HG03571 (cell line): ENCODE measurements around the gene SLC6A16.
"Not testable (repeated sequence)": the region's sequence is repeated elsewhere in the genome, so short reads cannot be mapped to it uniquely, and the experiment has no call there.

Source experiments
- ATAC-seq: cut with Tn5 transposase; IDR thresholded peaks from one replicate; pipeline ENCODE4 v1.9.1; 2021; ENCODE audit not compliant: unreplicated experiment

Gene SLC6A16

GRCh38 chr19:49347191-49347590 lies 22.2 kb upstream of the SLC6A16 start:
- no peak for ATAC-seq

DNA sequence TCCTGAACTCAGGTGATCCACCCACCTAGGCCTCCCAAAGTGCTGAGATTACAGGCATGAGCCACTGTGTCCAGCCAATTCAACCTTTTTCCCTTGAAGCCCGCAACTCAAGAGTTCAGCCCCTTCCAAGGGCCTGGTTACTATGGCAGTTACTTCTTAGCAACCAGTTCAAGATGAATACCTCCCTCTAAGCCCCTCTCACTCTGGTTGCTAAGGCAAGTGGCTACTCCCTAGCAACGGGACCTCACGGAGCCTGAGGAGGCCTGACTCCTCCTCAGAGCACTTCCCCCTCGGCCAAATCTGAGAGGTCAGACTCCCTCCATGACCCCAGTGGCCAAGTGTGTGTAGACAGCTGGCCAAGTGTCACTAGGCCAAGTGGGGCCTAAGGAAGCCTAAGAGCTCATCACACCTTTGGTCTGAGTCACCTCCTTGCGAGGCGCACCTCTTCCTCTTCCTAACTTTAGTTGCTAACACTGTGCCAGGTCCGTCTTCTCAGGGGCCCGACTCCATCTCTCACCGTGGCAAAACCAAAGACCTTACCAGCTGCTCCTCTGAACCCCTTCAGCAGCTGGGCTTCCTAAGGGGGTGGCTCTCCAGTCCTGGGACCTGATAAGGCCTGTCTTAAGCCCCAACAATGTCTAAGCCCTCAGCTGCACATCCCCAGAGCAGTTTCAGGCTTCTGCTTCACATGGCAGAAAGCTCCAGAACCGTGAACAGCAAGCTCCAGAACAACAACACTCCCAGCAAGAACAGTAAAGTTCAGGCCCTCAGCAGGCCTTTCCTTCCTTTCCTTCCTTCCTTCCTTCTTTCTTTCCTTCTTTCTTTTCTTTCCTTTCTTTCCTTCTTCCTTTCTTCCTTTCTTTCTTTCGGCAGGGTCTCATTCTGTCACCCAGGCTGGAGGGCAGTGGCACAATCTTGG lies 19.8 kb upstream of the SLC6A16 start:
- ATAC-seq, result no peak

- no peak for ATAC-seq
These were observed 18.1 kb upstream of the SLC6A16 start for GRCh38 chr19:49343123-49343522.

- ATAC-seq, result no peak
These were observed 17.3 kb upstream of the SLC6A16 start for GRCh38 chr19:49342291-49342721.

- no peak for ATAC-seq
These were observed 16.1 kb upstream of the SLC6A16 start for GRCh38 chr19:49340865-49341718.

DNA sequence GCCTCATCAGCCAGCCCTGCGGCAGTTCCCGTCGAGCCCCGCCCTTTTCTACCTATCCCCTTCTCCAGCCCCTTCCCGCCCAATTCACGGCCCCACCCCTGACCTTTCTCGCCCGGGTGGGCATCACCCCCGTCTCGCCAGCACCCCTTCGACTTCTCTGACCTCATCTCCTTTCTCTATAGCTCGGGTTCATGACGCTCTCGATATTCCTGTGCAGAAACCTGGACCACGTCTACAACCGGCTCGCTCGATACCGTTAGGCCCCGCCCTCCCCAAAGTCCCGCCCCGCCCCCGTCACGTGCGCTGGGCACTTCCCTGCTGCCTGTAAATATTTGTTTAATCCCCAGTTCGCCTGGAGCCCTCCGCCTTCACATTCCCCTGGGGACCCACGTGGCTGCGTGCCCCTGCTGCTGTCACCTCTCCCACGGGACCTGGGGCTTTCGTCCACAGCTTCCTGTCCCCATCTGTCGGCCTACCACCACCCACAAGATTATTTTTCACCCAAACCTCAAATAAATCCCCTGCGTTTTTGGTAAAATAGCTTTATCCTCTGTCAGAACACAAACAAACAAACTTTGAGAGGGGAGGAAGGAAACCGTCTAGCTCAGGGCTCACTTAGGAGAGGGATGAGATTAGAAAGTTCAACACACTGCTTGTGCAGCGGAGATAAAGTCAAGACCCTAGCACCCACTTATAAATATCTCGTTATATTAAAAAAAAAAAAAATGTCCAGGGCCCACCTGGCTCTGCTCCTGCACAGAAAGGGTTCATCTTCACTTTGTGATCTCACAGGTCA lies 15.3 kb upstream of the SLC6A16 start:
- peak; percentile 55 for ATAC-seq

DNA sequence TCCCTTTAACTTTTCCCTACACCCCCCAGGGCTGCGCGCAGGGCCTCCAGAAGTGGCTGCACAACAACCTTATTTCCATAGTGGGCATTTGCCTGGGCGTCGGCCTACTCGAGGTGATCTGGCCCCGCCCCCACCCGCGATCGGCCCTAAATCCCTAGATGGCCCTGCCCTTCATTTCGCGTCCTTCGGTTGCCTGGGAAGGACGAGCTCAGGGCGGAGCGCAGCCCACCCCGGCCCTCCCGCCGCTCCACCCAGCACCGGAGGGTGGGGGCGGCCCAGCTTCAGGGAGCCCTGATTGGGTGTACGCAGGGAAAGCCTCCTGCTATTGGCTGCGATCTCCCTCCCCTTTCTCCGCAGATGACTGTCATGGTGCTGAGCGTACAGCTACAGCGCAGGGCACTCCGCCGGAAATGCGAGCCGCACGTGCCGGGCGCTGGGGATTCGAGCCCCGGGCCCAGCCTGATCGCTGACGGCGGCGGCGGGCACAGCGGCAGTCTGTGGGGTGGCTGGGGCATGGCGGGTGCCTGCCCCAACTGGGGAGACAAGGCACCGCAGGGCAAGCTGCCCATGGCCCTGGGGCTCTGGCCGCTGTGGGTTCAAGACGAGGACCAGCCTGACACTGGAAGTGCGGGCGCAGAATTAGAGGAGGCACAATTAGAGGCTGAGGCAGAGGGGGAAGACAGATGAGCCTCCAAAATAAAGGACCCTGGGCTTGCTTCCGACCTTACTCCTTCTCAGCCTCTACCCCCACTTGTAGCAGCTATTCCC lies 14.5 kb upstream of the SLC6A16 start:
- no peak for ATAC-seq

GRCh38 chr19:49338691-49339300 lies 13.8 kb upstream of the SLC6A16 start:
- ATAC-seq, result no peak

GRCh38 chr19:49338023-49338677 lies 13.2 kb upstream of the SLC6A16 start:
- no peak for ATAC-seq

DNA sequence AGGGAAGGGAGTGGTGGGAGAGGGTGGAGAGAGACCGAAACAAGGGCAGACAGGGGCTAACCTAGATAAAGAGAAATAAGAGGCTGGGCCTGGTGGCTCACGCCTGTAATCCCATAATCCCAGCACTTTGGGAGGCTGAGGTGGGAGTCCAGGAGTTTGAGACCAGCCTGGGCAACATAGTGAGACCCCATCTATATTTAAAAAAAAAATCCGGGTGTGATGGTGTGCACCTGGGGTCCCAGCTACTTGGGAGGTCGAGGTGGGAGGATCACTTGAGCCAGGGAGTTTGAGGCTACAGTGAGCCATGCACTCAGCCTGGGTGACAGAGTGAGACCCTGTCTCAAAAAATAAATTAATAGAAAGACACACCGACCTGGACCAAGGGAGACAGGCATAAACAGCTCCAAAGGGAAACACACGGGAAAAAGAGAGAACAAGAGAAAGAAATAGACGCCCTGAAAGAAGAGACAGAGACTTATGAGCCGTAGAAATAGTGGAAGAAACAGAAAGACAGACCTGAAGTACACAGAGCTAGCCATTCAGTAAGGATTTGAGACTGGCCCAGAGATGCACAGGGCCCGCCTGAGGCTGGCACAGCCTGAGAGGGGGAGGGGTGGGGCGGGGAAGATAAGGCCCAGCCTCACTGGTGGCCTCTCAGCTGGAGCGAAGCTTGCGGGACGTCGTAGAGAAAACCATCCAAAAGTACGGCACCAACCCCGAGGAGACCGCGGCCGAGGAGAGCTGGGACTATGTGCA lies 12.5 kb upstream of the SLC6A16 start:
- no peak for ATAC-seq

DNA sequence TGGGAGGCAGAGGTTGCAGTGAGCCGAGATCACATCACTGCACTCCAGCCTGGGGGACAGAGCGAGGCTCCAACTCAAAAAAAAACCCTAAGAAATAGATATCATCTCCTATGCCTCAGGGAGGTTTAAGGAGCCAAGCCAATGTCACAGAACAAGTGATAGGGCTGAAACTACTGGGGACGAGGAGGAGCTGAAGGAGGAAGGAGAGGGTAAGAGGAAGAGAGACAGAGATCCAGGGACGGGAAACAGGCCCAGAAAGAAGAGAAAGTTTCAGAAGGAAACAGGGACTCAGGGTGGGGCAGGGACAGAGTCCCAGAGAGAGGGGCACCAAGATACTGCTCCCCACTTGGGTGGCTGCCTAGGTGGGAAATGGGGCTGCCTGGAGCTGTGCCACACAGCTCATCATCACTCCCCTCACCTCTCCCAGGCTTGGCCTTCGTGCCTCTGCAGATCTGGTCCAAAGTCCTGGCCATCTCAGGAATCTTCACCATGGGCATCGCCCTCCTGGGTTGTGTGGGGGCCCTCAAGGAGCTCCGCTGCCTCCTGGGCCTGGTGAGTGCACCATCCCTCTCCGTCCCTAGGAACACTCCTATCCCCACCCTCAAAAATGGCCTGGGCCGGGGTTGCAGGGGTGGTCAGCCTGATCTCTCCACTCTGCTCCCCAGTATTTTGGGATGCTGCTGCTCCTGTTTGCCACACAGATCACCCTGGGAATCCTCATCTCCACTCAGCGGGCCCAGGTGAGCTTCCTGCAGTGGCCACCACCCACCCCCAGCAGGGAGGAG lies 11.7 kb upstream of the SLC6A16 start:
- ATAC-seq, result no peak

GRCh38 chr19:49335784-49336481 lies 10.9 kb upstream of the SLC6A16 start:
- no peak for ATAC-seq

GRCh38 chr19:49335071-49335783 lies 10.2 kb upstream of the SLC6A16 start, which contains the start of gene CD37:
TSS of gene CD37 (plus strand) at chr19:49335406. CDS start at chr19:49335541, 135 bp downstream.
- no peak for ATAC-seq

GRCh38 chr19:49333811-49334288 lies 8.9 kb upstream of the SLC6A16 start:
- ATAC-seq, result peak; percentile 35

- ATAC-seq, result no peak
These were observed 8.4 kb upstream of the SLC6A16 start for GRCh38 chr19:49333418-49333805.

- not testable (repeated sequence) for ATAC-seq
These were observed 7.9 kb upstream of the SLC6A16 start for GRCh38 chr19:49332691-49333417.
